HCT116 (cell line): ENCODE measurements around the gene DPP9. TPM values are rescaled to one million over a fixed set of nuclear protein-coding genes. Genes with fewer than 3 reads are reported as not detected.

Source experiments
- ATAC-seq: fragments of 200-7000 bp; cut with Tn5 transposase; 2 replicates; pipeline ENCODE4 v1.9.1; 2020; ENCODE audit warnings: mild to moderate bottlenecking, moderate library complexity
- BruUV-seq: library from RNA; stranded (reverse); fragments of 400-500 nt; replicated peaks from 2 replicates; lab custom pipeline; 2021; lab: Mats Ljungman, UMichigan
- CTCF ChIA-PET: fragments of 300-600 bp; sonication (Branson Sonifier 250); formaldehyde crosslinking; loops from one replicate; lab custom pipeline; 2021; ENCODE audit warnings: antibody characterized with exemption; lab: Charles Lee
- POLR2A ChIA-PET: fragments of 300-600, 350-600 bp; sonication (Branson Sonifier 250); formaldehyde crosslinking; loops from one replicate; lab custom pipeline; 2021; ENCODE audit warnings: antibody characterized with exemption; lab: Charles Lee
- RAD21 ChIA-PET, 2 experiments: fragments of 300-600 bp; sonication (Branson Sonifier 250); formaldehyde crosslinking; loops; one replicate each; lab custom pipeline; 2023; ENCODE audit warnings: low total read pairs in 2 of 2; ENCODE audit not compliant: uncharacterized antibody in 2 of 2, unreplicated experiment in 2 of 2, low non-redundant PET in 1 of 2; lab: Charles Lee
- DNase-seq: peaks from one replicate; pipeline ENCODE4 v3.0.0-alpha.2; 2010; ENCODE audit warnings: low read depth, low spot score
- H2AFZ ChIP-seq: fragments of 200-600 bp; shearing (Covaris generic), sonication (generic); 2 replicates; pipeline ENCODE4 v1.6.1; 2017; ENCODE audit warnings: low read depth, mixed run types, mixed read lengths, antibody characterized with exemption, low read length; ENCODE audit not compliant: poor library complexity, severe bottlenecking
- H3K27ac ChIP-seq: 2 replicates; pipeline ENCODE4 v1.5.1; 2012; ENCODE audit warnings: low read depth, low read length
- H3K27me3 ChIP-seq: fragments of 200-600 bp; sonication (generic); 2 replicates; pipeline ENCODE4 v1.6.1; 2016; ENCODE audit warnings: mixed run types, low read length, mixed read lengths; ENCODE audit not compliant: insufficient read depth
- H3K36me3 ChIP-seq, 2 experiments: fragments of 200-500 bp in 1 of 2; fragments of 200-600 bp in 1 of 2; sonication (Bioruptor generic) in 1 of 2; sonication (generic) in 1 of 2; 2 replicates each; pipeline versions ENCODE4 v1.5.1 to v1.6.1; 2014 to 2016; ENCODE audit warnings: low read length in 2 of 2, inconsistent platforms in 1 of 2, mixed read lengths in 1 of 2, mixed run types in 1 of 2; ENCODE audit not compliant: insufficient read depth in 2 of 2, control insufficient read depth in 1 of 2
- H3K4me1 ChIP-seq, 2 experiments: fragments of 200-600 bp in 1 of 2; sonication (generic) in 1 of 2; 2 replicates each; pipeline versions ENCODE4 v1.5.1 to v1.6.1; 2012 to 2017; ENCODE audit warnings: low read length in 2 of 2, inconsistent platforms in 1 of 2, mild to moderate bottlenecking in 1 of 2, mixed read lengths in 1 of 2, mixed run types in 1 of 2, moderate library complexity in 1 of 2; ENCODE audit not compliant: insufficient read depth in 2 of 2, control insufficient read depth in 1 of 2
- H3K4me2 ChIP-seq: fragments of 200-600 bp; sonication (generic); 2 replicates; pipeline ENCODE4 v1.6.1; 2017; ENCODE audit warnings: mixed run types, low read length, mixed read lengths
- H3K4me3 ChIP-seq, 2 experiments: fragments of 200-600 bp in 1 of 2; sonication (generic) in 1 of 2; replicated peaks in 1 of 2; 2 replicates each; pipeline ENCODE4 v1.5.1; 2011 to 2016; ENCODE audit warnings: low read length in 2 of 2, control low read depth in 1 of 2, low read depth in 1 of 2, mild to moderate bottlenecking in 1 of 2, mixed read lengths in 1 of 2, mixed run types in 1 of 2
- H3K79me2 ChIP-seq: fragments of 200-600 bp; sonication (generic); 2 replicates; pipeline ENCODE4 v1.6.1; 2017; ENCODE audit warnings: mild to moderate bottlenecking, mixed run types, low read length, moderate library complexity, mixed read lengths; ENCODE audit not compliant: insufficient read depth
- H3K9ac ChIP-seq: fragments of 200-600 bp; sonication (generic); 2 replicates; pipeline ENCODE4 v1.6.1; 2016; ENCODE audit warnings: low read length, mixed read lengths
- H3K9me2 ChIP-seq: fragments of 200-600 bp; sonication (generic), shearing (Covaris generic); 2 replicates; pipeline ENCODE4 v1.6.1; 2017; ENCODE audit warnings: mixed run types, mild to moderate bottlenecking, moderate library complexity; ENCODE audit not compliant: insufficient read depth
- H3K9me3 ChIP-seq, 2 experiments: fragments of 200-500 bp in 1 of 2; fragments of 200-600 bp in 1 of 2; sonication (Bioruptor generic) in 1 of 2; sonication (generic) in 1 of 2; 2 replicates each; pipeline ENCODE4 v1.6.1; 2014 to 2017; ENCODE audit warnings: low read length in 2 of 2, mixed read lengths in 2 of 2, inconsistent platforms in 1 of 2, low read depth in 1 of 2, mild to moderate bottlenecking in 1 of 2, mixed run types in 1 of 2, moderate library complexity in 1 of 2; ENCODE audit not compliant: control insufficient read depth in 1 of 2, insufficient read depth in 1 of 2
- H4K20me1 ChIP-seq: fragments of 200-600 bp; sonication (generic), shearing (Covaris generic); 2 replicates; pipeline ENCODE4 v1.6.1; 2017; ENCODE audit warnings: mixed run types, mild to moderate bottlenecking, moderate library complexity; ENCODE audit not compliant: insufficient read depth
- EGR1 ChIP-seq: IDR thresholded peaks from 2 replicates; pipeline ENCODE4 v1.6.1; 2012; ENCODE audit warnings: low read depth
- MAX ChIP-seq: IDR thresholded peaks from 2 replicates; pipeline ENCODE4 v1.6.1; 2012
- POLR2A ChIP-seq: IDR thresholded peaks from 2 replicates; pipeline ENCODE4 v1.7.0; 2011; ENCODE audit warnings: borderline replicate concordance; ENCODE audit not compliant: insufficient read depth, insufficient read length; ENCODE audit errors: extremely low read depth
- RAD21 ChIP-seq: IDR thresholded peaks from 2 replicates; pipeline ENCODE4 v1.6.1; 2012; ENCODE audit warnings: low read depth, mild to moderate bottlenecking
- REST ChIP-seq: IDR thresholded peaks from 2 replicates; pipeline ENCODE4 v1.6.1; 2012; ENCODE audit warnings: low read depth
- SRF ChIP-seq: IDR thresholded peaks from 2 replicates; pipeline ENCODE4 v1.6.1; 2012; ENCODE audit warnings: low read depth
- YY1 ChIP-seq: IDR thresholded peaks from 2 replicates; pipeline ENCODE4 v1.6.1; 2011; ENCODE audit warnings: low read length, low read depth, moderate library complexity, mild to moderate bottlenecking; ENCODE audit not compliant: insufficient replicate concordance; ENCODE audit errors: extremely low read depth
- ZNF274 ChIP-seq: fragments of 200-500 bp; sonication (Bioruptor generic); IDR thresholded peaks from 2 replicates; pipeline ENCODE4 v1.6.1; 2014; ENCODE audit warnings: mild to moderate bottlenecking, low read depth, low read length, inconsistent platforms
- intact Hi-C: fragments of 100-400 bp; cut with micrococcal nuclease; formaldehyde crosslinking; loops from 2 replicates; pipeline ENCODE4 v1.10.0; 2022
- total RNA-seq: library from RNA; stranded (reverse); gene quantifications from one replicate; pipeline ENCODE4 v1.2.1, GENCODE V29; 2021; ENCODE audit not compliant: unreplicated experiment

DPP9 gene
- total RNA-seq, 1 experiment from 2014 or later = 67.6 TPM

GRCh38 chr19:4673726-4674125 lies 49.9 kb downstream of the DPP9 start:
- CTCF ChIA-PET = no interaction called here
- RAD21 ChIA-PET = no interaction called here
- POLR2A ChIA-PET = interaction anchor here (0.5 to 0.9 kb wide), 2 partner anchors 41 to 139 kb away, joined by 3 read pairs; partner anchors contain the start of gene PLIN5
- peaks cover 20 to 40% of the 10 kb centered on the region in 2 experiments for H3K4me1 ChIP-seq
- H3K9me2 ChIP-seq = no peaks in the 10 kb centered on the region
- H3K79me2 ChIP-seq = peaks cover 13% of the 10 kb centered on the region
- no peaks in the 10 kb centered on the region for H3K27me3 ChIP-seq
- no peak overlapping the region for H3K9ac ChIP-seq
- no peak overlapping the region for H3K4me3 ChIP-seq
- no peak for DNase-seq
- no TSS peak for BruUV-seq
- intact Hi-C loops = no loop called here
- H3K4me2 ChIP-seq = no peak overlapping the region
- no peaks in the 10 kb centered on the region for H3K9me3 ChIP-seq
- TF ChIP-seq RAD21 (no peak), ZNF274 (no peak), MAX (no peak), EGR1 (no peak), POLR2A (no peak), YY1 (no peak), REST (no peak), SRF (no peak)
- TF ChIP-seq, all 23 proteins: peak for 0
- no peak overlapping the region for H2AFZ ChIP-seq
- no peaks in the 10 kb centered on the region for H4K20me1 ChIP-seq
- peaks cover 0 to 19% of the 10 kb centered on the region in 2 experiments; a peak in 1 of 4 replicates for H3K36me3 ChIP-seq
- H3K27ac ChIP-seq = no peak overlapping the region
- ATAC-seq = no peak
